H9 (cell line): ENCODE data around the gene ABHD14A. TPM values are rescaled to one million over a fixed set of nuclear protein-coding genes. Genes with fewer than 3 reads are reported as not detected.

Experiments used
- DNase-seq: peaks from one replicate; pipeline ENCODE4 v3.0.0-alpha.2; 2017
- H2AFZ ChIP-seq: one replicate; pipeline ENCODE4 v1.6.1; 2013; ENCODE audit warnings: mild to moderate bottlenecking, low read length, control low read depth, moderate library complexity
- H2AK5ac ChIP-seq: 2 replicates; pipeline ENCODE4 v1.6.1; 2013; ENCODE audit warnings: low read length, control low read depth, mixed read lengths; ENCODE audit not compliant: insufficient read length
- H2BK120ac ChIP-seq: one replicate; pipeline ENCODE4 v1.6.1; 2013; ENCODE audit warnings: low read depth, mild to moderate bottlenecking, low read length, control low read depth, inconsistent platforms; ENCODE audit not compliant: poor library complexity, severe bottlenecking
- H2BK12ac ChIP-seq: 2 replicates; pipeline ENCODE4 v1.6.1; 2013; ENCODE audit warnings: low read length, control low read depth, mixed read lengths, low read depth; ENCODE audit not compliant: insufficient read length
- H2BK15ac ChIP-seq: 2 replicates; pipeline ENCODE4 v1.6.1; 2013; ENCODE audit warnings: low read depth, low read length, control low read depth
- H2BK20ac ChIP-seq: one replicate; pipeline ENCODE4 v1.6.1; 2013; ENCODE audit warnings: low read depth, mild to moderate bottlenecking, low read length, control low read depth, inconsistent platforms; ENCODE audit not compliant: poor library complexity, severe bottlenecking
- H2BK5ac ChIP-seq: 2 replicates; pipeline ENCODE4 v1.6.1; 2013; ENCODE audit warnings: low read length, control low read depth, mixed read lengths; ENCODE audit not compliant: insufficient read length
- H3K14ac ChIP-seq: 2 replicates; pipeline ENCODE4 v1.6.1; 2013; ENCODE audit warnings: low read length, control low read depth; ENCODE audit not compliant: insufficient read depth
- H3K18ac ChIP-seq: 2 replicates; pipeline ENCODE4 v1.6.1; 2013; ENCODE audit warnings: low read depth, mild to moderate bottlenecking, mixed read lengths, low read length, control low read depth; ENCODE audit not compliant: insufficient read length
- H3K23ac ChIP-seq: 2 replicates; pipeline ENCODE4 v1.6.1; 2013; ENCODE audit warnings: low read length, control low read depth, mixed read lengths, low read depth; ENCODE audit not compliant: insufficient read length
- H3K23me2 ChIP-seq: 2 replicates; pipeline ENCODE4 v1.6.1; 2013; ENCODE audit warnings: low read depth, mild to moderate bottlenecking, mixed read lengths, low read length, control low read depth; ENCODE audit not compliant: insufficient read length, poor library complexity, severe bottlenecking
- H3K27ac ChIP-seq: 2 replicates; pipeline ENCODE4 v1.5.1; 2013; ENCODE audit warnings: low read length, control low read depth, mixed read lengths, low read depth; ENCODE audit not compliant: insufficient read length
- H3K27me3 ChIP-seq: 2 replicates; pipeline ENCODE4 v1.6.1; 2013; ENCODE audit warnings: low read length, control low read depth, inconsistent platforms; ENCODE audit not compliant: insufficient read depth
- H3K4ac ChIP-seq: 2 replicates; pipeline ENCODE4 v1.6.1; 2013; ENCODE audit warnings: low read depth, mild to moderate bottlenecking, control low read depth, inconsistent platforms, low read length, moderate library complexity
- H3K4me1 ChIP-seq: 2 replicates; pipeline ENCODE4 v1.6.1; 2013; ENCODE audit warnings: low read length, control low read depth, inconsistent platforms; ENCODE audit not compliant: insufficient read depth
- H3K4me2 ChIP-seq: 2 replicates; pipeline ENCODE4 v1.6.1; 2013; ENCODE audit warnings: low read length, control low read depth, mixed read lengths; ENCODE audit not compliant: insufficient read length, insufficient read depth
- H3K56ac ChIP-seq: 2 replicates; pipeline ENCODE4 v1.6.1; 2013; ENCODE audit warnings: low read depth, mild to moderate bottlenecking, mixed read lengths, low read length, control low read depth; ENCODE audit not compliant: insufficient read length
- H3K79me1 ChIP-seq: 2 replicates; pipeline ENCODE4 v1.6.1; 2013; ENCODE audit warnings: low read depth, mild to moderate bottlenecking, moderate library complexity, low read length, control low read depth, inconsistent platforms; ENCODE audit not compliant: insufficient read depth, poor library complexity, severe bottlenecking
- H3K79me2 ChIP-seq: 2 replicates; pipeline ENCODE4 v1.6.1; 2013; ENCODE audit warnings: low read length, control low read depth, inconsistent platforms; ENCODE audit not compliant: insufficient read depth
- H3K9ac ChIP-seq: 2 replicates; pipeline ENCODE4 v1.6.1; 2013; ENCODE audit warnings: low read length, control low read depth, mixed read lengths; ENCODE audit not compliant: insufficient read length; ENCODE audit errors: extremely low read depth
- H3K9me3 ChIP-seq: one replicate; pipeline ENCODE4 v1.6.1; 2013; ENCODE audit warnings: low read depth, low read length, inconsistent platforms; ENCODE audit not compliant: control insufficient read depth
- H3T11ph ChIP-seq: one replicate; pipeline ENCODE4 v1.6.1; 2013; ENCODE audit warnings: mild to moderate bottlenecking, low read length, control low read depth, inconsistent platforms
- H4K20me1 ChIP-seq: one replicate; pipeline ENCODE4 v1.6.1; 2013; ENCODE audit not compliant: control insufficient read depth, insufficient read length, insufficient read depth
- H4K5ac ChIP-seq: 2 replicates; pipeline ENCODE4 v1.6.1; 2013; ENCODE audit warnings: low read depth, mild to moderate bottlenecking, mixed read lengths, low read length, control low read depth; ENCODE audit not compliant: insufficient read length
- H4K8ac ChIP-seq: replicated peaks from 2 replicates; pipeline ENCODE4 v1.6.1; 2013; ENCODE audit warnings: low read length, control low read depth, mixed read lengths, low read depth; ENCODE audit not compliant: insufficient read length
- H4K91ac ChIP-seq: 2 replicates; pipeline ENCODE4 v1.6.1; 2013; ENCODE audit warnings: low read depth, mild to moderate bottlenecking, moderate library complexity, mixed read lengths, low read length, control low read depth; ENCODE audit not compliant: insufficient read length
- H3K27ac Mint-ChIP-seq, 3 experiments: 2 replicates in 2 of 3; 3 replicates in 1 of 3; pipeline ENCODE4 v1.8.0; 2020 to 2021; ENCODE audit warnings: mixed read lengths in 3 of 3, mild to moderate bottlenecking in 1 of 3, moderate library complexity in 1 of 3
- H3K27me3 Mint-ChIP-seq: 2 replicates; pipeline ENCODE4 v1.8.0; 2021; ENCODE audit warnings: low read depth, mild to moderate bottlenecking, moderate library complexity, mixed read lengths
- H3K36me3 Mint-ChIP-seq, 3 experiments: 2 replicates in 2 of 3; 3 replicates in 1 of 3; pipeline ENCODE4 v1.8.0; 2020 to 2021; ENCODE audit warnings: low read depth in 3 of 3, mixed read lengths in 3 of 3; ENCODE audit not compliant: insufficient read depth in 1 of 3
- H3K4me1 Mint-ChIP-seq, 2 experiments: 2 replicates each; pipeline ENCODE4 v1.8.0; 2020; ENCODE audit warnings: mixed read lengths in 2 of 2
- H3K4me3 Mint-ChIP-seq, 2 experiments: 2 replicates in 1 of 2; 3 replicates in 1 of 2; pipeline ENCODE4 v1.8.0; 2020 to 2021; ENCODE audit warnings: mild to moderate bottlenecking in 2 of 2, mixed read lengths in 2 of 2, moderate library complexity in 1 of 2
- H3K9me3 Mint-ChIP-seq, 2 experiments: 2 replicates in 1 of 2; 3 replicates in 1 of 2; pipeline ENCODE4 v1.8.0; 2020; ENCODE audit warnings: mild to moderate bottlenecking in 2 of 2, mixed read lengths in 2 of 2, moderate library complexity in 1 of 2
- CTCF ChIP-seq: fragments of 200-600 bp; sonication (generic); conservative IDR thresholded peaks from 3 replicates; pipeline ENCODE4 v1.8.0; 2021; ENCODE audit warnings: antibody characterized with exemption, mild to moderate bottlenecking
- WGBS: extraction: QIAGEN DNeasy Blood & Tissue Kit; methylation state at CpG from one replicate; pipeline ENCODE4 v1.1.7; 2013; ENCODE audit warnings: missing lambda C conversion rate, low lambda C conversion rate, mixed read lengths; ENCODE audit not compliant: insufficient read length; ENCODE audit errors: extremely low coverage; 5-methylcytosine and 5-hydroxymethylcytosine counted together
- total RNA-seq: library from RNA; stranded (reverse); gene quantifications from 2 replicates; pipeline ENCODE4 v1.2.1, GENCODE V29; 2021

The ABHD14A gene
- total RNA-seq, 1 experiment from 2014 or later, result 3.1 TPM

DNA sequence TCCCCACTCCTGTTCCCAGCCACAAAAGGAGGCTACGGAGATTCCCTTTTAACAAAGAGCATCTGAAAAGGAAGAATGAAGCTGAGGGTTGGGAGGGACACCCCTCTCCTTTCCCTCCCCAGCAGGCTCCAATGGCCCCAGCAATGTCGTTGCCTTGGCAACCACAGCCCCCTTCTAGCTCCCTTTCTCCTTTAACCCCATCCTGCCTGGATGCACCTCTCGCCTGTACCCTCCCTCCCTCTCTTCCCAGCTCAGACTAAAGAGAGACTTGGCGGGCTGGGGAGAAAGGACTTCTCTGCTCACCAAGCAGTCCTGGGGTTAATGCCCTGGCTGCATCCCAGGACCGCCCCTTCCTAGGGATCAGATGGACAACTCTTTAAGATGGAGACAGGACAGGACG is 27.9 kb downstream of the ABHD14A start:
- no peak overlapping the region for H3K9ac ChIP-seq
- H4K20me1 ChIP-seq, result peaks cover 2% of the 10 kb centered on the region
- H3K79me1 ChIP-seq, result no peaks in the 10 kb centered on the region
- no peak overlapping the region for H3K4ac ChIP-seq
- Mint-ChIP-seq H3K27me3 (peaks cover 4% of the 10 kb centered on the region), H3K27ac (no peak overlapping the region; a peak in 1 of 7 replicates), H3K36me3 (no peaks in the 10 kb centered on the region; a peak in 1 of 7 replicates), H3K9me3 (no peaks in the 10 kb centered on the region), H3K4me1 (peaks cover 56 to 65% of the 10 kb centered on the region in 2 experiments), H3K4me3 (peak overlapping the region in 1 of 2 experiments; percentile 48; a peak in 2 of 5 replicates)
- H3K14ac ChIP-seq, result no peak overlapping the region; the same call in 1 of the 2 replicates
- H3T11ph ChIP-seq, result no peak overlapping the region
- H2AFZ ChIP-seq, result no peak overlapping the region
- H3K27ac ChIP-seq, result no peak overlapping the region
- no peak overlapping the region for H3K56ac ChIP-seq
- H4K8ac ChIP-seq, result no peak overlapping the region
- no peak overlapping the region for H2AK5ac ChIP-seq
- no peak overlapping the region for H3K23ac ChIP-seq
- H3K4me1 ChIP-seq, result peaks cover 17% of the 10 kb centered on the region; the same call in 1 of the 2 replicates
- H3K9me3 ChIP-seq, result no peaks in the 10 kb centered on the region
- TF ChIP-seq CTCF, result no peak
- no peak overlapping the region for H2BK120ac ChIP-seq
- WGBS, result no CpG with 5 or more reads among the region's 6 CpGs
- no peak overlapping the region for H2BK5ac ChIP-seq
- H2BK15ac ChIP-seq, result no peak overlapping the region
- no peaks in the 10 kb centered on the region for H3K23me2 ChIP-seq
- H2BK20ac ChIP-seq, result no peak overlapping the region
- H3K27me3 ChIP-seq, result no peaks in the 10 kb centered on the region
- H2BK12ac ChIP-seq, result no peak overlapping the region
- H4K5ac ChIP-seq, result no peak overlapping the region
- H3K4me2 ChIP-seq, result no peak overlapping the region
- no peak for DNase-seq
- no peak overlapping the region for H4K91ac ChIP-seq
- no peak overlapping the region for H3K18ac ChIP-seq
- no peaks in the 10 kb centered on the region for H3K79me2 ChIP-seq
